HG02678 (cell line): Measurements from ENCODE around the gene RILP.
A peak's percentile ranks its signal among the peaks of the same experiment; 100 is the strongest.

Source experiments
- ATAC-seq: cut with Tn5 transposase; IDR thresholded peaks from one replicate; pipeline ENCODE4 v1.9.1; 2021; ENCODE audit warnings: mild to moderate bottlenecking, moderate library complexity; ENCODE audit not compliant: unreplicated experiment

The RILP gene

GRCh38 chr17:1629504-1630310 lies 20.0 kb downstream of the RILP start:
- no peak for ATAC-seq

GRCh38 chr17:1628856-1629503 lies 20.7 kb downstream of the RILP start:
- ATAC-seq, result peak; percentile 61

GRCh38 chr17:1627982-1628855 lies 21.4 kb downstream of the RILP start, which contains the start of gene SLC43A2:
SLC43A2 (minus strand) TSS chr17:1628834; CDS start chr17:1627874, 960 bp downstream.
- ATAC-seq, result peak; percentile 43

DNA sequence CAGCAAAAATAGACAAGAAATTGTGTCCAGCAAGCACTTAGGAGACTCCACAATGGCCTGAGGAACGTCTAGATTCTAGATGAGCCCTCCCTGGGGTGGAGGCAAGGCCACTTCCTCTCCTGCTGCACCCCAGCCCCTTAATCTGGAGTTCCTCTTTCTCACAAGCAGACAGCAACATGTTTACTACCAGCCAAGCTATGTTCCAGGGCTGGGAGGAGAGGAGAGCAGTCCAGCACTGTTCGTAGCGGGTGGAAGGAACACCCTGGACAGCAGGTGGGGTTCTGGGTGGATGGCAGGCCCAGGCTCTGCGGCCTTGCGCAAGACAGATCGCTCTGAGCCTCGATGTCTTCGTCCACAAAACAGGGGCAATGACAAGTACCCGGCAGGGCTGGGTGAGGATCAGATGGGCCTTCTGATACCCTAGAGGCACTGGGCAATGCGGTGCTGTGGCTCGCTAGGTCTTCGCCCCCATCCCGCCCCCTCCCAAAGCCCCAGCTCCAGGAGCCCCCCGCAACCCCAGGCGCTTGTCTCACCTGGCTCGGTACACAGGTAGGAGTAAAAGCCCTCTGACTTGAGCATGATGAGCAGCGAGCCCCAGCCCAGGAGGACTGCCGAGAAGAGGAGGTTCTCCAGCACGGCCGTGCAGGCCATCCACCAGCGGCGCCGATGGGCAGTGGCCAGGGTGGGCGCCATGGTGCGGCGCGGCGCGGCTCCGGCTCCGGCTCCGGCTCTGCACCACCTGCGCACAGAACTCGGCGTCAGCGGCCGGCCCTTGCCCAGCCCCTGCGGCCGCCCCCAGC lies 22.3 kb downstream of the RILP start:
- ATAC-seq, result no peak

- no peak for ATAC-seq
These were observed 23.3 kb downstream of the RILP start for GRCh38 chr17:1626333-1626732.

- no peak for ATAC-seq
These were observed 24.1 kb downstream of the RILP start for GRCh38 chr17:1625581-1625980.

- ATAC-seq, result no peak
These were observed 24.6 kb downstream of the RILP start for GRCh38 chr17:1625053-1625452.

- no peak for ATAC-seq
These were observed 25.0 kb downstream of the RILP start for GRCh38 chr17:1624650-1625049.

DNA sequence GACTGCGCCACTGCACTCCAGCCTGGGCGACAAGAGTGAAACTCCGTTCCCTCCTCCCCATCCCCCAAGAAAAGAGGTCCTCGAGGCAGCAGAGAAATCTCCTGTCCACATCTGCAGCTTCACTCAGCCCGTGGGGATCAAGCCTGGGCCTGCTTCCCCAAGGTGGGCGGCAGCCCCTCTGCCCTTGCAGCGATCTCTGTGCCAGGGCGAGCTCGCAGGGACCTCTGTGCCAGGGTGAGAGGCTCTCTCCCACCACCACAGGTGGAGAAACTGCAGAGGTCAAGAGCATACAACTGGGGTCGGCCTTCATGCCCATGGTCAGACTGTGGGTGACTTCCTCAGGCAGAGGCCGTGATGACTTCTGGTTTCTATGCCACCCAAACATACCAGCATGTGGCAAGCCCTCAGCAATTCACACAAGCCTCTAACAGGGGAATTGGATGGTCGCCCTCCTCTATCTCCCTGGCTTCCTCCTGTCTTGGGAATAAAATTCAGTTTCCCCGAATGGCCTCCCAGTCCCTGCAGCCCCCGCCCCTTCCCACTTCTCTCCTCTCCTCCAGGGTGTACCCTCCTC lies 26.5 kb downstream of the RILP start:
- no peak for ATAC-seq

- ATAC-seq, result no peak
These were observed 28.3 kb downstream of the RILP start for GRCh38 chr17:1621273-1621954.

DNA sequence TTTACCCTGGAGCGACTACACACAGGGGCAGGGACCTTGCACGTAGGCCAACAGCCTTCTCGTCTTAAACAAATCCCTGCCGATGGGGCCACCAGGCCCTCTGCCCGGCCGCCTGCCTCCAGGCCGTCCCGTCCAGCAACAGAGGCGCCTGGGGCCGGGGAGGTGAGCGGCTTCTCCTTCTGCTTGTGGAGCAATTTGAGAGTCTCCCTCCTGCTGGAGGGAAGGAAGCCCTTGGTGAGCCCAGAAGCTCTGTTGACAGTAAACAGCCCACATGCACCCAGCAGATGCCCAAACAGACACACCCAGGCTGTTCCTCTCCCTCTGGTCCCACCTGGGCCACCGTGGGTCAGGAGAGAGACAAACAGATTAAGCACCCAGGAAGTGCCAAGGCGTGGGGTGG lies 29.2 kb downstream of the RILP start:
- no peak for ATAC-seq

GRCh38 chr17:1617620-1618174 lies 32.0 kb downstream of the RILP start:
- no peak for ATAC-seq

GRCh38 chr17:1616101-1616500 lies 33.6 kb downstream of the RILP start:
- ATAC-seq, result no peak

DNA sequence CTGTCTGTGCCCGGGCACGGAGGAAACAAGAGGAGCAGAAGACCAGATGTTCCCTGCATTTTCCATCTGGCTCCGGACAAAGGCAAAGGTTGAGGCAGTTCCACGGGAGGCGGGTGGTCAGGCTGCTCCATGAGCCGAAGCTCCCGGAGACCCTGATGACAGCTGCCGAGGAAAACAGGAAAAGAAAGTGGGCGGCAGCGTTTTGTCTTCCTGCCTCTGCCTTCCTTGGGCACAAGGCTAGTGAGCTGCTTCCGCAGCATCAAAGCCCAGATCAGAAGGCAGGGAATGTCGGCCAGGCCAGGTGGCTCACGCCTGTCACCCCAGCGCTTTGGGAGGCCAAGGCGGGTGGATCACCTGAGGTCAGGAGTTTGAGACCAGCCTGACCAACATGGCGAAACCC lies 37.3 kb downstream of the RILP start:
- no peak for ATAC-seq

DNA sequence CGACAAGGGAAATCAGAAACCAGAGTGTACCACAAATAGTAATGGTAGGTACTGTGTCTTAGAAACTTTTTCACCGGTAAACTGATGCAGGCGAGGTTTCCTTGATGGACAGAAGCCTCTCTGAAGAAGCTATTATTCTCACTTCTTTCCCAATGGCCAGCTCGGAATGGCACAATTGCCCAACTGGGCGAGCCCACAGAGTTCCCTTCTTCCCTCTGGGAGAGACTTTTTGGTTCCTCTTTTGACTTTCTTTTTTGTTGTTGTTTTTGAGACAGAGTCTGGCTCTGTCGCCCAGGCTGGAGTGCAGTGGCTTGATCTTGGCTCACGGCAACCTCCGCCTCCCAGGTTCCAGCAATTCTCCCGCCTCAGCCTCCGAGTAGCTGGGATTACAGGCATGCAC lies 38.0 kb downstream of the RILP start:
- no peak for ATAC-seq

DNA sequence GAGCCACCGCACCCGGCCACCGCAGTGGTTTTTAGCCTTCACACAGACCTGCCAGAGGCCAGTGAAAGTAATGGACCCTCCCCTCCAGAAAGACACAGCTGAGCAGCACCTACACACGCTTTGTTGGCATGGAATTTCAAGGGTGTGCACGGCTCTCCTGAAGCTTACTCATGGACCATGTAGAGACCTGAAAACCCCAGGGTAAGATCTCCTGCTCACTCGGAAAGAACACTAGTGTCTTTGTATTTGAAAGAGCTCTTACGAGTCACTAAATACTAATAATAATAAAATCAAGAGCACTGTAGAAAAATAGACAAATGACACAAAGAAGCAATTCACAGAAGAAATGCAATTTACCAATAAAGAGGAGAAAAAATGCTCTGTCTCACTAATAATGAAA lies 41.0 kb downstream of the RILP start:
- ATAC-seq, result no peak

DNA sequence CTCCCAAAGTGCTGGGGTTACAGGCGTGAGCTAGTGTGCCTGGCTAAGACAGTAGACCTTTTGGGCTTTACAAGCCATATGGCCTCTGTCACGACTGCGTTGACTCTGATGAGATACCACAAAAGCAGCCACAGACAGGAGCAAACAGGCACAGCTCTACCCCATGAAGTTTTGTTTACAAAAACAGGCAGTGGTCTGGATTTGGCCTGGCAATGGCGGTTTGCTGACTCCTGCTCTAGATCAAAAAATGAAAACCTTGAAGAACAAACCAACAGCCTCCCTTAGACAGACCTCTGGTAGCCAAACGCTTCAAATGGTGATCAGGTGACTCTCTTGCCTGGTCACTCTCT lies 41.7 kb downstream of the RILP start:
- no peak for ATAC-seq

DNA sequence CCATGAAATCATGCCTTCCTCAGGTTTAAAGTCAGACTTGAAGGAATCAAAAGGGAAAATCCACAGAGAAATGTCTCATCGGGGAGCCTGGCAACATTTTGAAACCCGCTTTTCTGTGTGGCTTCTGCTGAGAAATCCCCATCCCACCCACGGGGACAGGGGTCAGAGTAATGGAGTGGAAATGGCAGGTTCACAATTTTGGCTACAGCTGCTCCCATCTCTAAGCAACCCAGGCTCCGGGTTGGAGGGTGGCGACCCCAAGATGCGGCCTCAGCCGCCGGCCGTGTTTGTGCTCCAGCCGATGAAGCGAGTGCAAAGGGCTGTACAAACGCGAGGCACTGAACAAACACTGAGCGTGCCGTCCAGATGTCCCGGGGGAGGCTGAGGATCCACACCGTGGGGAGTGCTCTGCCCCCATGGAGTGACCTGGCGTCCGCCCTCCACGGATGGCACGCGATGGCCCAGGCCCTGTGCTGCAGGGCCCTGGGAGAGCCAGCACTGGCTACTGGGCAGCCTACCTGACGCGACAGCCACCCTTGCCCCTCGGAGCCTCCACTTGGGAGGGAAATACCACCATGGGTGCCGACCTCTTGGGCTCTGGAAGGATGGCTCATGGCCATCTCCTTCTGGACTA lies 43.2 kb downstream of the RILP start:
- ATAC-seq, result no peak
